Activated CD4-positive, alpha-beta T cell treated with anti-CD3 and anti-CD28 coated beads for 1 hour (primary cell): ENCODE data around the gene DDX51.

Experiments
- DNase-seq: peaks from one replicate; pipeline ENCODE4 v3.0.0-alpha.2; 2020

DDX51 gene, protein sequence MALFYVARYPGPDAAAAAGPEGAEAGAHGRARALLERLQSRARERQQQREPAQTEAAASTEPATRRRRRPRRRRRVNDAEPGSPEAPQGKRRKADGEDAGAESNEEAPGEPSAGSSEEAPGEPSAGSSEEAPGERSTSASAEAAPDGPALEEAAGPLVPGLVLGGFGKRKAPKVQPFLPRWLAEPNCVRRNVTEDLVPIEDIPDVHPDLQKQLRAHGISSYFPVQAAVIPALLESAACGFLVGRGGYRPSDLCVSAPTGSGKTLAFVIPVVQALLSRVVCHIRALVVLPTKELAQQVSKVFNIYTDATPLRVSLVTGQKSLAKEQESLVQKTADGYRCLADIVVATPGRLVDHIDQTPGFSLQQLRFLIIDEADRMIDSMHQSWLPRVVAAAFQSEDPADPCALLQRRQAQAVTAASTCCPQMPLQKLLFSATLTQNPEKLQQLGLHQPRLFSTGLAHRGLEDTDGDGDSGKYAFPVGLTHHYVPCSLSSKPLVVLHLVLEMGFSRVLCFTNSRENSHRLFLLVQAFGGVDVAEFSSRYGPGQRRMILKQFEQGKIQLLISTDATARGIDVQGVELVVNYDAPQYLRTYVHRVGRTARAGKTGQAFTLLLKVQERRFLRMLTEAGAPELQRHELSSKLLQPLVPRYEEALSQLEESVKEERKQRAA

DNA sequence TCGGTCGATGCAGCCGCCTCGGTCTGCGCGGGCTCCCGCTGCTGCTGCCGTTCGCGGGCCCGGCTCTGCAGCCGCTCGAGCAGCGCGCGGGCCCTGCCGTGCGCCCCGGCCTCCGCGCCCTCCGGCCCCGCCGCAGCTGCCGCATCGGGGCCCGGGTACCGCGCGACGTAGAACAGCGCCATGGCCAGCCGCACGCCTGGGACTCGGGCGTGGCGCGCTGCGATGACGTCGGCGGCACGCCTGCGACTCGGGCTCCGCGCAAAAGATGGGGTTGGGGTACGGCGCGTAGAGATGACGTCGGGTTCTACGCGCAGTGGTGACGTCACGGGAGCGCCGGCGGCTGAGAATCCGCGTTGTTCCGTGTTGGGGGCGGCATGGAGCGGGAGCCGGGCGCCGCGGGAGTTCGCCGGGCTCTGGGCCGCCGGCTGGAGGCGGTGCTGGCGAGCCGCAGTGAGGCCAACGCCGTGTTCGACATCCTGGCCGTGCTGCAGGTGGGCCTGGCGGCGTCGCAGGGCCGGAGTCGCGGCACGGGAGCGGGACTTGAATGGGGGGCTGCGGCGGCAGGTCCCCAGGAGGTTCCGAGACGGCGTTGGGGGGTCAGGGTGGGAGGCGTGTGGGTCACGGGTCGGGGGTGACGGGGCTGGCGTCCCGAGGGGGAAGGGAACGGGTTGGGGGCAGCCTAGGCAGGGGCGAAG, at the start of gene DDX51, which contains the start of gene NOC4L:
TSS of gene DDX51 (minus strand) at position 205 of the 695 bp plus-strand sequence. CDS start at position 182, 23 bp downstream.
TSS of gene NOC4L (plus strand) at position 343 of the 695 bp plus-strand sequence. CDS start at position 375, 32 bp downstream.
- DNase-seq: peak; percentile 95

DNA sequence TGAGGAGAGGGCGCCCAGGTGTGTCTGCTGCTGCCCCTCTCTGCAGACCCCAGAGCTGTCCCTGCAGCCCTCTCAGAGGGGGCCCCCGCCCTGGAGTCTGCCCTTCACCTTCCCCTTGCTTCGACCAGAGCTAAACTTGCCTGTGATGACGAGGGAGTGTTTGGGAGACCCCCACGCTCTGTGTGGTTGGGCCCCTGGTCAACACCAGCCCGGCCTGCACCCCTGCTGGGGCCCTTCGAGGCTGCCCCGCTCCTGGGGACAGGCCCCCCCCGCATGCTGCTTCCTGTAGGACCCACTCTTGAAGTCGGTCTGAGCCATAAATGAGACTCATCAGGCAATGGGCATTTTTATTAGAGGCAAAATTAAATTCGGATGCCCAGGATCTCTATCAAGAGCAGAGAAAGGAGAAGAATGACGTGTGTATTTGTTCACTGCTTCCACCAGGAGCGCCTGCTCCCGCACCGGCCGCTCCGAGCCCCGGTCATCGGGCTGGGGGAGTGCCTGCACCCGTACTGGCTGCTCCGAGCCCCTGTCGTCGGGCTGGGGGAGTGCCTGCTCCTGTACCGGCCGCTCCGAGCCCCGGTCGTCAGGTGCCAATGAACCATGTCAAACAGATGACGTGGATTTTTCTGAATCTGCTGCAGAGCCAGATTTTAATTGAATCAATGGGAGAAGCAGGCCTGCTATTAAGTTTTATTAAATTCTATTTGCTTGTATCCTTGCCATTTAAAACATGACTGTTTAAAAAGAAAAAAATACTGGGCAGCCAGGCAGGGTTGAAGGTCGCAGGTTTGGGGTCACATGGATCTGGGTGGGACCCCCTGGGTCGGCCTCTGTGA, 47.8 kb upstream of the DDX51 start:
- no peak for DNase-seq

DNA sequence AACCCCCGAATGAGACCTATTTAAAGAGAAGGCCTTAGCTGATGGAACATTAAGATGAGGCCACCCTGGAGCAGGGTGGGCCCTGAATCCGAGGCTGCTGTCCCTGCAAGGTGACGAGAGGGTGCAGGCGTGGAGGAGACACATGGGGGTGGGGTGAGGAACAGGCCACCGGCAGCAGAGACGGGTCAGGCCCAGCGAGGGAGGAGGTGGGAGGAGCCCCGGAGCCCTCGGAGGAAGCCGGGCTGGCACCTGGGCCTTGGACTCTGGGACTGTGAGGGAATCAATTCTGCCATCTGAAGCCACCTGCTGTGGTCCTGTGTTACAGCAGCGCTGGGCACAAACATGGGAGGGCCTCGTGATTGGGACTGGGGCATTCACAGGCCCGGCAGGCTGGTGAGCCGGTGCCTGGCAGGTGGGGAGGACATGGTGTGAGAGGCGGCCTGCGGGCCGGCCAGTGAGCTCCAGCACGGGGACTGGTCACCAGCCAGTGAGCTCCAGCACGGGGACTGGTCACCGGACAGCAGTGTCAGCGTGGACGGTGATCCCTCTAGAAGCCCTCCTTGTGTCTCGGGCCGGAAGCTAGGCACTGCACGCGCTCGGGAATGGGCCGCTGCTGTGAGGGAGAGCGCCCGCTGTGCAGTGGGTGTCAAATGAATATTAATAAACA, 46.8 kb upstream of the DDX51 start:
- DNase-seq: no peak

DNA sequence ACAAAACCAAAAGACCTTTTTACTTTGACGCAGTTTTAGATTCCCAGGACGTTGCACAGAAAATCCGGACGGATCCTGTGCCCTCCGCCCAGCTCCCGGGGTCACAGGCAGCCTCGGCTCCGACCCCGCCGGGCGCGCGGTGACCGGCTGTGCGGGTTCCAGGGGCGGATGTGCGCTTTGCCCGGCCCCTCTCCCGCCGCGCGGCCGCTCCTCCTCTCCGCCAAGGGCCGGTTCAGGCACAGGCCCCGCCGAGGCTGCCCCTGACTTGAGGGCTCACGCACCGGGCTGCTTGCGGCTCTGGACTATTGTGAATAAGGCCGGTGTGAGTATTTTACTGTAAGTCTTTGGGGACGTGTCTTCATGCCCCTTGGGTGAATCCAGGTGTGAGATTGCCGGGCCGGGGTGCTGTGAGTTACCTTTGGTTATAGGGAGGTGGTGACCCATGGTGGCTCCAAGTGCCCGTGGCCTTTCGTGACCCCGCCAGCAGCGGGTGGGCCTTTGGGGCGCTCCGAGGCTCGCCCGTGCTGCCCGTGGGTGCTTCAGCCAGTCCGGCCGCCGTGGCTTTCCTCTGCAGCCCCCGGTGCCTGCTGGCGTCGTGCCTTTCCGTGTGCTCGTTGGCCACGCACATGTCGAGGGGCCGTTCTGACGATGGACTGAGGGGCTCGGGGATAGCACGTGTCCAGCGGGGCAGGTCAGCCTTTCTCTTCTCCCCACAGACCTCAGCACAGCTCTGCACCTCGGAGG, 46.1 kb upstream of the DDX51 start:
- DNase-seq: no peak

DNA sequence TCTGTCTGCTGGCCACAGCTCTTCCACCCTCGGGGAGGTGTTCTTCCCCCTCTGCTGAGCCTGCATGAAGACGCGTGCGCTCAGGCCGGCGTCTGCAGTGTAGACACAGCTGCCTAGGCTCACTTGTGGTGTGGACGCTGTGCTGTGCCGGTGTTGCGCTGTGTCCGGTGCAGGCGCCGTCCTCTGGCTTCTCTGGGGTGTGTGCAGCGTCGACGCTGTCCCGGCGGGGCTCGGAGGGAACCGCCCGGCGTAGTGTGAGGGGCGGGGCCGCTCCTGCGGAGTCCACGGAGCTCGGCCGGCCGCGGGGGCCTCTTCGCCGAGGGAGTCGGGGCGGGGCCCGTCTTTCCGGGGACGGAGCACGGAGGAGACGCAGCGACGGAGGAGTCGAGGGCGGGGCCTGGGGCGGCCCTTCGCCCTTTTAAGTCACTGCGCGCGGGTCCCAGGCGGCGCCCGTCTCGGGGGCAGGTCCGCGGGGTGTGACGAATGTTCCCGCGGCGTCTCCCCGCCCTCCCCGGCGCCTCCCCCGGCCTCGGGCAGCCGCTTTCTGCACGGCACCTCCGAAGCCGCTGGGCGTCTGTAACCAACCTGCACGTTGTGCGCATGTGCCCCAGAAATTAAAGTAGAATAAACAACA, 45.4 kb upstream of the DDX51 start:
- peak; percentile 92 for DNase-seq

DNA sequence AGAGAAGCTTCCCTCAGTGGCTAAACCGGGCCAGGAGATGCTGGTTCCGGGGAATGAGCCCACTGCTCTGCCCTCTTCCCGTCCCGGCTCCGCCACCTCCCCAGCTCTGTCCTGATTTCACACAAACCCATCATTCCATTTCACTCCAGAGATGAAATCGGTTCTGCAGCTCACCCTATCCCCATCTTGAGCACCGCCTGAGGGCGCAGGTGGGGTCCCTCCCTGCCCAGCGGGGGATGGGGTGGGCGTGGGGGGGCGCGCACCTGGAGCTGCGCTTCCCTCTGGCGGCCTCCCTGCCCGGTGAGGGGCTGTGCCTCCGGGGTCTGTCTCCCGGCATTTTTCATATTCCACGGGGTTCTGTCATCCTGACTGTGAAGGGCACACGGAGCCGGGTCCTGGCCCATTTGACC, 44.8 kb upstream of the DDX51 start:
- DNase-seq: no peak

DNA sequence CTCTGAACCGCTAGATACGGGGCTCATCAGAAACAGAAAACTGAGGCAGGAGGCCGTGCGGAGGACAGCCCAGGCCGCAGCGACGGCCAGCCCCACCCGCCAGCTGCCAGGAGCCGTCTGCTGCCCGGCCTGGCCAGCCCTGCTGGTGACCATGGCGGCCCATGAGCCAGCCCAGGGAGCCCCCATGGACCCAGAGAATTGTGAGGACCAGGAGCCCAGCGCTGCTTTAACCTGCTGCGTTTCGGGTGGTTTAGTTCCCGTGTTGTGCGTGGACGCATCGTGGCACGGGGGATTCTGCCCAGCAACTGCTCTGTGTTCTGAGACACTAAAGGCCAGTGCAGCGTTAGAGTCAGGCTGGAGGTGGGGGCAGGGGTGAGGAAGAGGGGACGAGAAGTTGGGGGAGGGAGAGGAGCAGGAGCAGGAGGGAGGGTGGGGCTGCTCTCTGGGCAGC, 44.4 kb upstream of the DDX51 start:
- DNase-seq: no peak

DNA sequence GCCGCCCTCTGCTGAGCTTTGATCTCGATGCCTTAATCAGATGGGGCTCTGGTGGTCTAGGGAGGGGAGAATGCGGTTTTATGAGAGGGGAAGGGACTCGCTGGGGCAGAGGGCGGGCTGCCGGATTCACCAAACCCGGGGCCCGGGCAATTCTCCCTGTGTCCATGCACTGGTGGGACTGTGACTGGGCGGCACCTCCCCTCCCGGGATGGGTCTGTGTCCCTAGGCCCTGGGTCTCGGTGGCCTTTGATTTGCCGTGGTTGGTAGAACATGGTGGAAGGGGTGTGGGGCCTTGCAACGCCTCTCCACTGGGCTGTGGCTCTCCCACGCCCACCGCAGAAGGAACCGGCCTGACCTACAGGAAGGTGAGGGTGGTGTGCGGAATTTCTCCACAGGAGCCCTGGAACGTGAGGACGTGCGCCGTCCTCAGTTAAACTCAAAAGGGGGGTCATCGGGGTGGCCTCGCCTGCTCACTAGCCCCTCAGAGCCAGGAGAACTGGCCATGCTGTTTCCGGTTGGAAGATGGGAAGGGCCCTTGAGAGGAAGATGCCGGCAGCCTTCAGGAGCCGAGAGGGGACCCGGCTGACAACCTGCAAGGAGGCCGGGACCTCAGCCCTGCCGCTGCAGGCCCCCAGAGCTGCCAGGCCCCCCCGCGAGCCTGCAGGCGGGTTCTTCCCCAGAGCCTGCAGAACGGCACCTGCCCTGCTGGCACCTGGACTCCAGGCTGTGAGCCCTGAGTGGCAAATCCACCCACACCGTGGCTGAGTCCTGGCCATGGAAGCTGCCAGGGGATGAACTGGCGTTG, 43.7 kb upstream of the DDX51 start:
- DNase-seq: no peak

DNA sequence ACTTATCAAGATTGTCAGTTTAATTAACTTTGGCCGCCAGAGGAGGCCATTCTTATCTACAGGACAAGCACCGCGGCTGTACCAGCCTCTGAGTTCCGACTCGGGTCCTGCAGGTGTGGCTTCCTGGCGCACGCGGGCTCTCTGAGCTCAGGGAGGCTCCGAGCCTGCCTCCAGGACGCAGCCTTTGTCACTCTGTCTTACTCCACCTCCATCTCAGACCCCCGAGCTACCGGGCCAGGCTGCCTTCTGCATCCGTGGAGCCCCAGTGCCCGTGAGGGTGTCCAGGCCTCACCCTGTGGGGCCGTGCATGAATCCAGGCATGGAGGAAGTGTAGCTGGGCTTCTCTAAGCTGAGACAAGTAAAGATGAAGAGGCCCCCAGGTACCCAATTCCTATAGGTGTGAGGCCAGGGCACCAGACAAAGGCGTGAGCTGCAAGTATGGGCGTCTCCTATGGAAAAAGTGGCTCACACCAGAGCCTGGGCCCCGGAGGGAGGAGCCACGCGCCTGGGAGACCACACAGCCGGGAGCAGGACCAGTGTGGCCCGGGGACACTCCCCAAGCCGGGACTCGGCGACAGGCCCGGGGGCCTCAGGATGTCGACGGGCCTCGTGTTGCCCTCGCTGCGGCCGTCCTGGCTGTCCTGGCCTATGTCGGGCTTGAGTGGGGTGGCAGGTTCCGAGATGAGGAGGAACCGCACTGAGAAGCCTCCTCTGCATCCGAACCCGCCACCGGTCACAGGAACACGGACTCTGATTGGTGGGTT, 42.9 kb upstream of the DDX51 start:
- no peak for DNase-seq

DNA sequence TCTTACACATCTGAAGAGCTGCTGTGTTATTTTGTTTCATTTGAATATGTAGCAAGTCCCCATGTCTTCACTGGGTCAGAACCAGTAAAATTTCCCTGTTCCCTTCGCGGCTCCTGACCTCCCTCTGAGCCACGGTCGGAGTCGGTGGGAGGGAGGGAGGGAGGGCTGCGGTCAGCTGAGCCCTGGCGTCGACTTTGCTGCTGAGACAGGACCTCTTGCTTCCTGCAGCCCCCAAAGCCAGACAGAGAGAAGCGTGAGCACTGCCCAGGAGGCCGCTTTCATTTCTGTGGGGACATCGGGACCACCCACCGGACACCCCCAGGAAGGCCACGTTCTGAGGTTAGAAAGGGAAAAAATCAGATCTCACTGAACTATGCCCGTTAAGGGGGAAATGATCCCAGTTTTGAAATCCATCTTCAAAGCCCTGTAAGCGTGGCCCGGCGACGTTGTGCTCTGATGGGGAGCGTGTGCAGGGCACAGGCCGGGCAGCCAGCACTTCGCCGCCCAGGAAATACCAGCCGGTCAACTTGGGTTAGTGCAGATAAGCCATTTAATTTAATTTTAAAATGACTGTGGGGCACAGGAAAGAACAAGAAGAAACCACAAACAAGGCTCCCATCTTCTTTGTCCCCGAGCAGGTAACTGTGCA, 42.2 kb upstream of the DDX51 start:
- DNase-seq: no peak

DNA sequence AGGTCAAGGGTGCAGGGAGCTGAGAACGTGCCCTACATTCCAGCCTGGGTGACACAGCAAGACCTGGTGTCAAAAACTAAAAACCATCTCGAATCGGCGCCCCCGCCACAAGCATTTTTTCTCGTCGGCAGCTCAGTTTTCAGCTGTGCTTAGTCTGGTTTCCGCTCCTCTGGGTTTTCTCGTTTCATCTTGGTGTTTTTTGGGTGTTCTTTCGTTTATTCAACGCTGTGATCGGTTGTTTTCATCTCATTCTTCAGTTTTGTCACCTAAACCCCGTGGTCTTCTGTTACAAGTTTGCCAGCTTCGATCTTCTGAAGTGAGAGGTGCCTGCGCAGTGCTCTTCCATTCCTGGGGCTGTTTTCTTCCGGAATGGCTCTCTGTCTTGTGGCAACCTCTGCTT, 41.6 kb upstream of the DDX51 start:
- no peak for DNase-seq

DNA sequence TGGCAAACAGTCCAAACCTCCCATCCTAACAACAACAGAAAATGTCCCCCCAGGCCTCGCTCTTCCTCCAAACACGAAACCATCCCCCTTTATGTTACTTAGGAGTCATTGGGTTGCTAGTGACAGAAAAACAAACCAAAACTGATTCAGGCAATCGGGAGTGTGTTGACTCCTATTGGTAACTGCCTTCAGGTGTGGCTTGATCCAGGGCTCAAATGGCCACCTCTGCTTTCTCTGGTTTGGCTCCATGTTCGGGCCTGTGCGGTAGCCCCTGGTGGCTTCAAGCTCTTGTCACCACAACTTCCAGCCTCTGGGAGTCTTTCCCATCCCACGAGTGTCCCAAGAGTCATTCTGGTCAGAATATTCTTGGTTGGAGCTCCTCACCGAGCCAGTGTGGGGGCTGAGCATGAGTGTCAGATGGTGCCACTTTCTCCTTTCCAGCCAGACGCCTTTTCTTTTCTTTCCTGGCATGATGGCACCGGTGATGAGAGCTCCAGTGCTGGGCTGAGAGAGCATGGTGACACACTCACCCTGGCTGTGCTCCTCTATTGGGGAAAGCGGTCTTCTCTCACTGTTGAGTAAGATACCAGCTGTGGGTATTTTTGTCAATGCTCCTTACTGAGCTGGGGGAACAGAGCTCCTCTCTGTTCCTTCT, 38.7 kb upstream of the DDX51 start:
- DNase-seq: no peak

DNA sequence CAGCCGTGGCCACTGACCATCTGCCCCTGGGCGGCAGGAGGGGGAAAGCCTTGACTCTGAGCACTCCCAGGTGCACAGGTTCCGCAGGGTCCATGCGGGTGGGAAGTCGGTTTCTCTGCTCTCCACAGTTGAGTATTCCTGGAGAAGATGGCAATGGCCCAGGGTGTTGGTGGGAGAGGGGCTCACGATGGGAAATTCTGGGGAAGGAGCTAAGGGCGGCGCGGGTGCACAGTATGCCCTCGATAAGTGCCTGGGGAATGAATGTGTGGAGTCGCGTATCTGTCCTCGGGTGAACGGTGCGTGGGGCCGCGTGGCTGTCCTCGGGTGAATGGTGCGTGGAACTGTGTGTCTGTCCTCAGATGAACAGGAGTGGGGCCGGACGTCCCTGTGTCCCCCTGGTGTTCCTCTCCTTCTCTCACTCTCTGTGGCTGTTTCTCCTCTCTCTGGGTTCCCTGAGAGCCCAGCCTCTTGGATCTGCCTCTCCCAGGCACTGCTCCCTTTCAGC, 38.1 kb upstream of the DDX51 start:
- DNase-seq: no peak

DNA sequence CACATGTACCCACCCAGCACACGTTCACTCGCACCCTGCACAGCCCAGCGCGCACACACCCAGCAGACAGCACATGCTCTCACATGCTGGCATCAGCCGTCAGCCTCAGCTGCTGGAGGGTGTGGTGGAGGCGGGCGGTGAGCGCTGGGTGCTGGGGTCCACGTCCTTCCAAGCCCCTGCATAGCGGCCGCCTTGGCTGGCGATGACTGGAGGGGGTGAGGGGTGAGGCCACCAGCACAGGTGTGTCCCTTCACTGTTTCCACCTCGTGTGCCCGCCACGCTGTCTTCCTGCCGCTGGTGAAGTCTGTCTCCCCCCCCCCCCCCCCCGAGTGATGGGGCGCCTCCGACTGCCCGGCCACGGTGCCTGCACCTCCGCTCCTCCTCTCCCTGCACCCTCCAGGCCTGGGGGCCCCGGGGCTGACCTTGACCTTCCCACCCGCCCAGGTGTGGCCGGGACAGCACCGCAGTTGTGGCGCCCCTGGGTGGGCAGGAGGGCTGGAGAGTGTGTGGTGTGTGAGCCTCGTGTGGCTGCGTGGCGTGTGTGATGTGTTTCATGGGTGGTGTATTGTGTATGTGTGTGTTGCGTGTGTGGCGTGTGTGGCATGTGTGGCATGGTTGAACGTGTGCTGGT, 37.6 kb upstream of the DDX51 start:
- no peak for DNase-seq

DNA sequence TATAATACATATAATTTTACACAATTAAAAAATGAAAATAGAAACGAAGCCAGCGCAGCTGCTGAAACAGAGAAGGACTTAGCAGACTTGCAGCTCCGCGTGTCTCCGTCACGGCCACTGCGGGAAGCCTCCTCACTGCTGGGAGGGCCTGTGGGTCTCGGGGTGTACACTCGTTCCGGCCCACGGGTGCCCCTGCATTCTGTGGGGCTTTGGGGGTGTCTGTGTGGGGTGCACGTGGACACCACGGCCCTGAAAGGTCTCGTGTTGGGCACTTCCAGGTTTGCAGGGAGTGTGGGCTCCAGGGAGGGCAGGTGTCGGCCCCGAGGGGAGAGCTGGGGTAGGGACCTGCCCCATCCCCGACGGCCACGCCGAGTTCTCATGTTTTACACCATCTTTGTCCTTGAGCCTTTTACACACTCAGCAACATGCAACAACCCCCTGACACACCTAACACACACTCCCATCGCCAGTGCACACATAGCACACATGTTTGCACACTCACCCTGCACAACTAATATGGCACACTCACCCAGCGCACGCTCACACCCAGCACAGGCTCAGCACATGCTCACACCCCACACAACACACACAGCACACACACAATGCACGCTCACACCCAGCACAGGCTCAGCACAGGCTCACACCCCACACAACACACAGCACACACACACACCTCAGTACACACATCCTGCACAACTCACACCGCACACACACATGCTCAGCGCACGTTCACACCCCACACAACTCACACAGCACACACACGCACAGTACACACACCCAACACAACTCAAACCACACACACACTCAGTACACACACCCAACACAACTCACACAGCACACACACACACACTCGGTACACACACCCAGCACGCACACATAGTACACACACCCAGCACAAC, 36.8 kb upstream of the DDX51 start:
- no peak for DNase-seq
